ELF-1 (cell line): ENCODE results near the gene MMP25.
"Not testable (repeated sequence)": the region's sequence is repeated elsewhere in the genome, so short reads cannot be mapped to it uniquely, and the experiment has no call there.

Experiments
- DNase-seq: peaks from one replicate; pipeline ENCODE4 v3.0.0-alpha.2; 2016; ENCODE audit warnings: low read depth, low spot score

Gene MMP25

DNA sequence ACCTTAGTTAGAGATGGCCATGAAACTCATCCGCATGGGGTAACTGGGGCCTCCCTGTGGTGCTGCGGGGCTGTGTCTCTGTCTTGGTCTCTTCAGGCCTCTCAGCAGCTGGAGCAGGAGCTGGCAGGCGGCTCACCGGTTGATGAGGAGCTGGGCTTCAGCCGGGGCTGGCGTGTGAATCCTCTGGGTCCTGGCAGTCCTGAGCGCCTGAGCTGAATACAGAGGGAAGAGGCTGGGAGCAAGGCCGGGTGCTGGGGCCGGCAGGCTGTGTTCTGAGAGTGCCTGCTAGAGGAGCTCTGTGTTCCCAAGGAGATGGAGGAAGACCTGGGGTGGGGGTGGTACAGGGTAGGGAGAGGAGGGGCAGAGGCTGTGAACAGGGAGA, 9.4 kb downstream of the MMP25 start:
- DNase-seq, result not testable (repeated sequence)

DNA sequence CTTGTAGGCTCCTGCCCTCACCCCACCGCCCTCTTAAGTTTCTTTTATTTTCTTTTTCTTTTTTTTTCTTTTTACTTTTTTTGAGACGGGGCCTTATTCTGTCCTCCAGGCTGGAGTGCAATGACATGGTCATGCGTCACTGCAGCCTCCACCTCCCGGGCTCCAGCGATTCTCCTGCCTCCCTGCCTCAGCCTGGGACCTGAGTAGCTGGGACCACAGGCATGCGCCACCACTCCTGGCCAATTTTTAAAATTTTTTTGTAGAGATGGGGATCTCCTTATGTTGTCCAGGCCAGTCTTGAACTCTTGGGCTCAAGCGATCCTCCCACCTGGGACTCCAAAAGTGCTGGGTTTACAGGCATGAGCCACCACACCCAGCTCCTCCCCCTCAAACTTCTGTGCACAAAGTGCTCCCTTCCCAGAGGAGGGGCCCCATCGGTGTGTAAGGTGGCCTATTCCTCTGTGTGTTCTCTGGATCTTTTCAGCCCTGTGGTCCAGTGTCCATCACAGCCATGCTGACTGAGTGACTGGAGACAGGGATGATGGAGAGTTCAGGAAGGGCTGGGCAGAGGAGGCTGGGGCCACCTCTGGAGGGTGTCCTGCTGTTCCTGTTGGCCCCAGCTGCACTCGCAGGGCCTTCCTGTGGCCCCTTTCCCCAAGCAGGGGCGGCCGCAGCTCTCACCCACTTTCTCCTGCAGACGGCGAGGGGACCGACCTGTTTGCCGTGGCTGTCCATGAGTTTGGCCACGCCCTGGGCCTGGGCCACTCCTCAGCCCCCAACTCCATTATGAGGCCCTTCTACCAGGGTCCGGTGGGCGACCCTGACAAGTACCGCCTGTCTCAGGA, 10.2 kb downstream of the MMP25 start:
- no peak for DNase-seq

DNA sequence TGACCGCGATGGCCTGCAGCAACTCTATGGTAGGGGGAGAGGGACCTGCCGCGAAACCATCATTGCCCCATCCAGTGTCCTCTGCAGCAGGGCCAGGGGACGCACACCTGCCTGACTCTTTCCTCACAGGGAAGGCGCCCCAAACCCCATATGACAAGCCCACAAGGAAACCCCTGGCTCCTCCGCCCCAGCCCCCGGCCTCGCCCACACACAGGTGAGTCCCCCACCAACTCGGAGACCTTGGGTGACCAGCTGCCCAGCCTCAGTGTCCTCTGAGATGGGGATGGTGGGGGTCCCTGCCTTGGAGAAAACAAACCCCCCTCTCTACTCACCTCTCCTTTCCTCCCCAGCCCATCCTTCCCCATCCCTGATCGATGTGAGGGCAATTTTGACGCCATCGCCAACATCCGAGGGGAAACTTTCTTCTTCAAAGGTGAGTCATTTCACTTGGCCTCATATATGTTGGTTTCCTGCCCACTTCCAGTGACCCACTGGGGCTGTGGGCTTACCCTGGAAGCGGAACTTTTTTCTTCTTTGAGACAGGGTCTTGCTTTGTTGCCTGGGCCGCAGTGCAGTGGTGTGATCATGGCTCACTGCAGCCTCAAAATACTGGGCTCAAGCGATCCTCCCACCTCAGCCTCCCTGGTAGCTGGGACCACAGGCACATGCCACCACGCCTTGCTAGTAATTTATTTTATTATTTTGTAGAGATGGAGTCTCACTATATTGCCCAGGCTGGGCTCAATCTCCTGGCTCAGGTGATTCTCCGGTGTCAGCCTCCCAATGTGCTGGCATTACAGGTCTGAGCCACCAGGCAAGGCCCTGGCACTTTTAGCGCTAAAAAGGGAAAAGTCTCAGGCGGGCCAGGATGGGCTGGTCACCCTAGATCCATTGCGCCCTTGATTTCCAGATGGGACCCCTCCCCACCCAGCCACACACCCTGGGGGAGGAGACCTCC, 11.1 kb downstream of the MMP25 start:
- no peak for DNase-seq

DNA sequence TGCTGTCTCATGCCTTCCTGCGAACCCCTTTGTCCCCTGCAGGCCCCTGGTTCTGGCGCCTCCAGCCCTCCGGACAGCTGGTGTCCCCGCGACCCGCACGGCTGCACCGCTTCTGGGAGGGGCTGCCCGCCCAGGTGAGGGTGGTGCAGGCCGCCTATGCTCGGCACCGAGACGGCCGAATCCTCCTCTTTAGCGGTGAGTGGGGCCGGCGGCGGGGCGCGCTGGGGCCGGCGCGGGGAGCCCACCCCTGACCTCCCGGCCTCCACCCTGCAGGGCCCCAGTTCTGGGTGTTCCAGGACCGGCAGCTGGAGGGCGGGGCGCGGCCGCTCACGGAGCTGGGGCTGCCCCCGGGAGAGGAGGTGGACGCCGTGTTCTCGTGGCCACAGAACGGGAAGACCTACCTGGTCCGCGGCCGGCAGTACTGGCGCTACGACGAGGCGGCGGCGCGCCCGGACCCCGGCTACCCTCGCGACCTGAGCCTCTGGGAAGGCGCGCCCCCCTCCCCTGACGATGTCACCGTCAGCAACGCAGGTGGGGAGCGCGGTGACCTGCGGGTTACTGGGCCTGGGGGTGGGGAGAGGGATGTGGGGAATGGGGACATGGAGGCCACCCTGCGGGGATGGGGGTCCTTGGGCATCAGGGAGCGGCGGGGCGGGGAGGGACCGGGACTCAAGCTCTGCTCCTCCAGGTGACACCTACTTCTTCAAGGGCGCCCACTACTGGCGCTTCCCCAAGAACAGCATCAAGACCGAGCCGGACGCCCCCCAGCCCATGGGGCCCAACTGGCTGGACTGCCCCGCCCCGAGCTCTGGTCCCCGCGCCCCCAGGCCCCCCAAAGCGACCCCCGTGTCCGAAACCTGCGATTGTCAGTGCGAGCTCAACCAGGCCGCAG, 12.0 kb downstream of the MMP25 start:
- no peak for DNase-seq

DNA sequence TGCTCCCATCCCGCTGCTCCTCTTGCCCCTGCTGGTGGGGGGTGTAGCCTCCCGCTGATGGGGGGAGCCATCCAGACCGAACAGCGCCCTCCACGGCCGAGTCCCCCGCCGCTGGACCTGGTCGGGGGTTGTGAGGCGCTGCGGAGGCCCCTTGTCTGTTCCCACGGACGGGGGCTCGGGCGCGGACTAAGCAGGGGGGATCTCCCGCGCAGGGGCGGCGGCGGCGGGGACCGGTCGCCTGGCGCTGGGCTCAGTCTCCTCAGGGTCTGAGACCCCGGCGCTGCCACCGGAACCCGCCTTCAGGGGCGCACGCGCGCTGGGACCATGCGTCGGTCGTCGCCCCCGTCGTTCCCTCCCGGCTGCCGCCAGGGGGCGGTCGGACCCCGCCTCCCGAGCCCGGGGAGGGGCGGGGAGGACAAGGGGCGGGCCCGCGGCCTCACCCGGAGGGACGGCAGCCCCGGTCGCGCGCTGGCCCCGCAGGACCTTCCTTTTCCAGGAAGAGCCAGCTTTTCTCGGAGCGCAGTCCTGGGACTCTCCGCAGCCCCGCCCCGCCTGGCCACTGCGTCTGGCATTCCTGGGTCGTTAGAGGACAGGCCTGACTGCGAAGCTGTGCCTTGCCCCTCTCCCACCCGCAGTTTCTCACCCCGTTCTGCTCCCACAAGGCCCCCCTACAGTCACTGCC, 12.8 kb downstream of the MMP25 start:
- peak; percentile 96 for DNase-seq

DNA sequence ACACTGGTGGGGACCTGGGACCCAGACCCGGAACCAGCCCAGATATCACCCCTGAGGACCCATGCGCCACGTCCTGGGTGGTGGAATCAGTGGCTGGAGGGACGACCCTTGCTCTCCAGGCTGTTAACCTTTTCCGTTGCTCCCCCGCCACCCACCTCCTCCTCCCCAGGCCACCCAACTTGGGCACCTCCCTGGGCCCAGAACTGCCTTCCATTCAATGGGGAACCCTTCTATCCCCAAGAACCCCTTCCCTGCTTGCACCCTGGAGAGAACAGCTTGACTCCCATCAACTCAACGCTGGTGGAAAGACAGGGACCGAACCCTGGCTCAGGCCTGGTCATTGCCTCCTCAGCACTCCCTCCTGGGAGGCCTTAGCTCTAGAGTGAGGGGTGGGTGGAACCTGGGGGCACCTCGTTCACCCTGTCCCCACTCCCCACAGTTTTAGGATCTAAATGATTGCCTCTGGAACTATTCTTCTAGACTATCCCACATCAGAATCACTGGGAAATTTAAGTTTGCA, 13.4 kb downstream of the MMP25 start:
- no peak for DNase-seq

DNA sequence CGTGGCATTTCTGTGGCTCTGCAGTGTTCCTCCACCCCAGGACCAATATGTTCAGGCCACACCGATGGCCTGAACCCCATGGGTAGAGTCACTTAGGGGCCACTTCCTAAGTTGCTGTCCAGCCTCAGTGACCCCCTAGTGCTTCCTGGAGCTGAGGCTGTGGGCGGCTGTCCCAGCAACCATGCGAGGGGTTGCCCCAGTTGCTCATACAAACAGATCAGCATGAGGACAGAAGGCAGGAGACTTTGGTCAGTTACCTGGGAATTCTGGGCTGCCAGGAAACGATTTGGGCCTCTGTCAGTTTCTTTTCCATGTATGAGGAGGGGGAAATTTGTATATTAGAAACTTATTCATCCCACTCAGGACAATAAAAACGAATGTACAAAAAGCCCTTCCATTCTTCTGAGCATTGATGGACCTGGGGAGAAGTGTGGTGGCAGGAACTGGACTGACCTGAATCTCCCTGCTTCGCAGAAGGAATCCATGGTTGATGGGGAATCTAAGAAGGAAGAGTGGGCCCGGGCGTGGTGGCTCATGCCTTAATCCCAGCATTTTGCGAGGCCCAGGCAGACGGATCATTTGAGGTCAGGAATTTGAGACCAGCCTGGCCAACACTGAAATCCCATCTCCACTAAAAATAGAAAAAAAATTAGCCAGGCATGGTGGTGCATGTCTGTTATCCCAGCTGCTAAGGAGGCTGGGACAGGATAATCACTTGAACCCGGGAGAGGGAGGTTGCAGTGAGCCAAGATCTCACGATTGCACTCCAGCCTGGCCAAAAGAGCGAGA, 14.2 kb downstream of the MMP25 start:
- no peak for DNase-seq

DNA sequence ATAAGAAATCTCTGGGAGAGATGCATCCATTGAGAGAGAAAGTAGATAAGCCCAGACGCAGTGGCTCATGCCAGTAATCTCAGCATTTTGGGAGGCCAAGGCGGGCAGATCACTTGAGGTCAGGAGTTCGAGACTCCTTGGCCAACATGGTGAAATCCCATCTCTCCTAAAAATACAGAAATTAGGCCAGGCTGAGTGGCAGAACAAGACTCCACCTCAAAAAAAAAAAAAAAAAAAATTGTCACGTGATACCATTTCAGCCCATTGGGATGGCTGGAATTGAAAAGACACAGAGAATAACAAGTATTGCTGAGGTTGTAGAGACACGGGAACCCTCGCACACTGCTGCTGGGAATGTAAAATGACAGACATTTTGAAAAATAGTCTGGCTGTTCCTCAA, 16.2 kb downstream of the MMP25 start:
- DNase-seq, result no peak

DNA sequence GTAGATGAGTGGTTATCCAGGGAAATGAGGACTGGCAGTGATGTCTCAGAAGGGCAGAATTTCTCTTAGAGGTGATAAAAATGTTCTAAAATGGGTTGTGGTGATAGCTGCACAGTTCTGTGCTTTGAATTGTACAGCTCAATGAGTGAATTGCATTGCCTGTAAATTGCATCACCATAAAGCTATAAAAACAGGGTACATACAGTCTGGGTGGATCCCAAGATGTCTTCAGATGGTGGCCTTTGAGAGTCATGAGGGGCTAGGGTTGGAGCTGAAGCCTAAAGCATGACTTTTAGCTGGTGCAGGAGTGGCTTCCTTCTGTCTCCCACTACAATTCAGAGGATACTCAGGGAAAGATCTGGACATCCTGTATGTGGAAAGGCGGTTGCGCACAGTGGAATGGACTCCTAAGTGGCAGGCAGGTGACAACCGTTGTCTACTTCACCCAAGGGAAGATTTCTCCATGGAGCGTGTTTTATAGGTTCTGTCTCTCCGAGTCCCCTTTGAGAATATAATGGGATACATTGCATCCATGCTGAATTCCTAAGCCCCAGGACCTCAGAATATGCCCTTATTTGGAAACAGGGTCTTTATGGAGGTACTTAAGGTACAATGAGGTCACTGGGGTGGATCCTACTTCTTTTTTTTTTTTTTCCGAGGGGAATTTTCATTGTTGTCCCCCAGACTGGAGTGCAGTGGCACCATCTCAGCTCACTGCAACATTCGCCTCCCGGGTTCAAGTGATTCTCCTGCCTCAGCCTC, 17.4 kb downstream of the MMP25 start:
- DNase-seq, result no peak

DNA sequence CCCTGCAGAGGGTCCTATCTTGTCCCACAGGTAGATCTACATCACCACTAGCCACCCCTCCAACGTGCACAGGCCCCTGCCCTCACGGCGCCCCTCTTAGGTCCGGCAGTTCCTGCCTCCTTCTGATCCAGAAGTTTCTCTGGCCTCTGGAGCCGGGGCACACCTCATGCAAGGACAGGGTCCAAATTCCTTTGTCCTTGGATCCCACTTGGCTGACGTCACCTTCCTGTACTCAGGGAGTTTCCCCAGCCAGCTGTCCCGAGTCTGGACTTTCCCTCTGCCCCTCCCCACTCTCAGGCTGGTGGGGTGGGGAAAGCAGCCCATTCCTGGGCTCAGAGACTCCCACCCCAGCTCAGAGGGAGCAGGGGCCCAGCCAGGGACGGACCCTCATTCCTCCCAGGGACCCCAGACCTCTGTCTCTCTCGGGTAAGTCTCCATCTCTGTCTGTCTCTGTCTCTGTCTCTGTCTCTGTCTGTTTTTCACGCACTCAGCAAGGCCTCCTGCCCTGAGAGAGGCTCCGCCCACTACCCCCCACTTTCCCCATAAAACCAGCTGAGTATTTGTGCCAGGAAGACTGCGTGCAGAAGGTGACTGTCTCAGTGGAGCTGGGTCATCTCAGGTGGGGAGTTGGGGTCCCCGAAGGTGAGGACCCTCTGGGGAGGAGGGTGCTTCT, 18.8 kb downstream of the MMP25 start, which contains the start of gene IL32:
IL32 (plus strand) TSS at position 572 of the 673 bp plus-strand sequence. CDS start 172 bp downstream, outside the sequence.
- peak; percentile 67 for DNase-seq

DNA sequence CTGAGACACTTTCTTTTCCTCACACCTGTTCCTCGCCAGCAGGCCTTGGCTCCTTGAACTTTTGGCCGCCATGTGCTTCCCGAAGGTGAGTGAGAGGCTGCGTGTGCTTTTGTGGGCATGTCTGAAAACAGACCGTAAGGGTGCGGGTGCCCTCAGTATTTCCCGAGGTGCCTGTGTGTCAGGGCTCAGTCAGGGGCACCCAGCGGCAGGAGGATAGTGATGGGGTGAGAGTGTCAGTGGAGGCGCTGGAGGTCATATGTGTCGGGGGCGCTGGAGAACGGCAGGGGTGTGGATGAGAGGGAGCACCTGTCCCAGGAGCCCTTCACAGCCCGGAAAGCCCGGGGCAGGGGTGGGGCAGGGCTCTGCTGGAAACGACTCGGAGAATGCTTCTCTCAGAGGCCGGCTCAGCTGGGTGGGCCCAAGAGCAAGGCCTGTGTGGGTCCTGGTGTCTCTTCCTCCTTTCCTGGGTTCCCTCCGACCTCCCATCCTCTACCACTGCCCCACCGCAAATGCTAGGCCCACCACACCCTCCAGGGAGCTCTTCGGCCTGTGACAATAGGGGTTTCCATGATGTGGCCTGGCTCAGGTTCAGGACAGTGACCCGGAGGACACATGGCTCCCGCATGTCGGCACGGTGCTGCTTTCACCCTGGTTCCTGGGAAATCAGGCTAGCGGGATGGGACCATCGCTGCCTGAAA, 19.5 kb downstream of the MMP25 start:
- peak; percentile 27 for DNase-seq

DNA sequence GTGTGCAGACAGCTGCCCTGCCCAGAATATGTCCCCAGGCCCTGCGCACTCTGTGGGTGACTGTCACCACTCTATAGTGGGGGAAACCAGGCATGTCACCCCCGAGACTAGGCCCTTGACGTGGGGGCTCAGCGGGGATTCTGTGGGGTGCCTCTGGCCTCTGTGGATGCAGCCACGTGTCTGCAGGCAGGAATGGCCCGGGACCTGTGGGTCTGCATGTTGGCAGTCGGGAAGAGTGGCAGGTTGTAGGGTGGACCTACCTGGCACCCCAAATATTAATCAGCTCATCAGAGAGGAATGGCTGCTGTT, 20.0 kb downstream of the MMP25 start:
- DNase-seq, result no peak

DNA sequence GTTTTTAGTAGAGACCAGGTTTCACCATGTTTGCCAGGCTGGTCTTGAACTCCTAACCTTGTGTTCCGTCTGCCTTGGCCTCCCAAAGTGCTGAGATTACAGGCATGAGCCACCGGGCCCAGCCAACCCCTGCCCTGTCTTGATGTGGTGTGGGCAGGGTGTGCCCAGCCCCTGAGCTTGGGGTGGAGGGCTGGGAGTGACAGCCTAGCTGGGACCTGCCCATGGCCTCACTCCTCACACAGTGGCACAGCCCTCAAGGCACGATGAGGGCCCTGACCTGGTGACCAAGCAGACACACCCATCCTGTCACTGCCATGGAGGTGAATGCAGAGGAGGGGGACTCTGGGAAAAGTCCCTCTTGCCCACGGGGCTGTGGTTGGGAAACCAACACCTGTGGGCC, 22.1 kb downstream of the MMP25 start:
- DNase-seq, result no peak

DNA sequence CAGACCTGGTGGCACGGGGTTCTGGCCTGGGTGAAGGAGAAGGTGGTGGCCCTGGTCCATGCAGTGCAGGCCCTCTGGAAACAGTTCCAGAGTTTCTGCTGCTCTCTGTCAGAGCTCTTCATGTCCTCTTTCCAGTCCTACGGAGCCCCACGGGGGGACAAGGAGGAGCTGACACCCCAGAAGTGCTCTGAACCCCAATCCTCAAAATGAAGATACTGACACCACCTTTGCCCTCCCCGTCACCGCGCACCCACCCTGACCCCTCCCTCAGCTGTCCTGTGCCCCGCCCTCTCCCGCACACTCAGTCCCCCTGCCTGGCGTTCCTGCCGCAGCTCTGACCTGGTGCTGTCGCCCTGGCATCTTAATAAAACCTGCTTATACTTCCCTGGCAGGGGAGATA, 22.8 kb downstream of the MMP25 start:
- not testable (repeated sequence) for DNase-seq

DNA sequence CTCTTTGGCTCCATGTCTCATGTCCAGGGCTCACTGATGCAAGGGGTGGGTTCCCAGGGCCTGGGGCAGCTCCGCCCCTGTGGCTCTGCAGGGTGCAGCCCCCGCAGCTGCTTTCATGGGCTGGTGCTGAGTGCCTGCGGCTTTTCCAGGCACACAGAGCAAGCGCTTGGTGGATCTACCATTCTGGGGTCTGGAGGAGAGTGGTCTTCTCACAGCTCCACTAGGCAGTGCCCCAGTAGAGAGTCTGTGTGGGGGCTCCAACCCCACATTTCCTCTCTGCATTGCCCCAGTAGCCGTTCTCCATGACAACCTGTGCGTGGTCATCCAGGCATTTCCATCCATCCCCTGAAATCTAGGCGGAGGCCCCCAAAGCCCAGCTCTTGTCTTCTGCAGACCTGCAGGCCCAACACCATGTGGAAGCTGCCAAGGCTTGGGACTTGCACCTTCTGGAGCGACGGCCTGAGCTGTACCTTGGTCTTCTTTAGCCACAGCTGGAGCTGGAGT, 24.3 kb downstream of the MMP25 start:
- DNase-seq, result peak; percentile 64

DNA sequence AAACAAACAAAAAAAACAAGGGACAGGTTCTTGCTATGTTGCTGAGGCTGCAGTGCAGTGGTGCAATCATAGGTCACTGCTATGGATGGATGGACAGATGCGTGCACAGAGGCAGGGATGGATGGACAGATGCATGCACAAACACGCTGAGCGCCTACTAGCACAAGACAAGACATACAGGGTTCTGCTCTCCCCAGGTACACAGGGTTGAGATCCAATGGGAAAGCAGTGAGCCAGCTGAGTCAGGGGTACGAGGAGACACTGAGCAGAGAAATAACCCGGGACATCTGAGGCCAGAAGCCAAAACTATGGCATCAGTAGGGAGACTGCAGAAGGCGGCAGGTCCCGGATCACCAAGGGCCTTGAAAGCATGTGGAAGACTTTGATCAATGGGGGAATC, 25.3 kb downstream of the MMP25 start:
- DNase-seq, result no peak

DNA sequence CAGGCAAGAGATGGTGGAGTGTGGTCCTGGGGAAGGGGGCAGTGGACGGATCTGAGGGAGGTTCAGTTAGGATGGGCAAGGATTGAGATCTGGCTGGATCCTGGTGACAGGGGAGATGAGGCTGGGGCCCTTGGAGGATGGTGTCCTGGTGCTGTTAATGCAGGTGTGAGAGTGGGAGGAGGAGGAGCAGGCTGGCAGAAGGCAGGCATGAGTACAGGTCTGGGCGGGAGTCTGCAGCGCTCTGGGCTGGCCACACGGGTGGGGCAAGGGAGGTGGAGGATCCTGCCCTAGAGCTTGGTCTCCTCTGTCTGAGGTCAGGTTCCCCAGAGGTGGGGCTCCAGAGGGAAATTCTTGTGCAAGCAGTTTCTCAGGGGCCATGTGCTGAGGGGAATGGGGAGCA, 25.8 kb downstream of the MMP25 start:
- DNase-seq, result not testable (repeated sequence)
